GM12878 (cell line): ENCODE results near the gene SLC38A2. TPM values are rescaled to one million over a fixed set of nuclear protein-coding genes. Genes with fewer than 3 reads are reported as not detected.

Experiments used
- polyA plus RNA-seq, 11 experiments: library from polyadenylated mRNA; depleted of rRNA in 4 of 11; unstranded in 6 of 11; stranded (reverse) in 5 of 11; fragments of >200 nt; fragmentation: Nextera tagmentation in 4 of 11; fragmentation: Illumina TruSeq in 1 of 11; extraction: Ambion mirVana in 4 of 11; extraction: Trizol in 1 of 11; gene quantifications; 1 replicate in 1 of 11; 2 replicates in 10 of 11; pipeline versions ENCODE4 v1.2.1 to v1.2.3, GENCODE V29; 2011 to 2016; ENCODE audit warnings: inconsistent platforms in 2 of 11, missing spikeins in 2 of 11, low read depth in 1 of 11
- total RNA-seq, 4 experiments: library from RNA; depleted of rRNA in 3 of 4; stranded (reverse); fragments of >200 nt in 3 of 4; fragmentation: Illumina TruSeq in 1 of 4; extraction: Trizol in 1 of 4; gene quantifications; 2 replicates each; pipeline versions ENCODE4 v1.2.1 to v1.2.3, GENCODE V29; 2013 to 2021

The SLC38A2 gene
- total and polyA plus RNA-seq, 10 of the 15 experiments (the other 5 are each of a cell fraction or from before 2014, with no cell fraction given) = 36.2 to 118 (median 79.8) TPM

Other genes starting within 250 kb of the SLC38A2 start
- 144 and 159 TPM in 2 replicates for gene SLC38A1, start 103.7 kb downstream of the SLC38A2 start, total RNA-seq (2014; rRNA removed)
- 150 and 152 TPM in 2 replicates for gene SLC38A1, start 103.7 kb downstream of the SLC38A2 start, total RNA-seq (2014; rRNA removed; fragmentation: Illumina TruSeq; extraction: Trizol)
- 148 and 152 TPM in 2 replicates for gene SLC38A1, start 103.7 kb downstream of the SLC38A2 start, total RNA-seq (2021)
- gene SLC38A1, start 103.7 kb downstream of the SLC38A2 start, polyA plus RNA-seq (2011; rRNA removed) = 191 and 248 TPM in 2 replicates
- 140 and 164 TPM in 2 replicates for gene SLC38A1, start 103.7 kb downstream of the SLC38A2 start, polyA plus RNA-seq (2014; fragmentation: Illumina TruSeq; extraction: Trizol)
- gene SLC38A1, start 103.7 kb downstream of the SLC38A2 start, polyA plus RNA-seq (2014; fragmentation: Nextera tagmentation; extraction: Ambion mirVana) = 10 to 100 TPM; 38.1 to 64.0 TPM
- 74.3 and 82.1 TPM in 2 replicates for gene SLC38A1, start 103.7 kb downstream of the SLC38A2 start, polyA plus RNA-seq (2014; rRNA removed)
- gene SLC38A1, start 103.7 kb downstream of the SLC38A2 start, polyA plus RNA-seq (2016; fragmentation: Nextera tagmentation; extraction: Ambion mirVana) = 100 to 1,000 TPM; 143 to 151 TPM